ENCODE measurements around the gene SFMBT2. TPM values are rescaled to one million over a fixed set of nuclear protein-coding genes. Genes with fewer than 3 reads are reported as not detected.

The SFMBT2 gene
- total and polyA plus RNA-seq, 8 donors = 4.1 to 12.6 (median 5.2) TPM

GRCh38 chr10:7351894-7352293 lies 58.9 kb downstream of the SFMBT2 start:
- Histone ChIP-seq H3K4me3 (no peak overlapping the region), H3K36me3 (no peaks in the 10 kb centered on the region), H3K4me1 (no peaks in the 10 kb centered on the region), H3K9me3 (no peaks in the 10 kb centered on the region), H3K27me3 (no peaks in the 10 kb centered on the region), H3K27ac (no peak overlapping the region)
- no peak for ATAC-seq
- intact Hi-C loops (cut with DNase I) = no loop called here
- no peak for TF ChIP-seq CTCF (IDR thresholded peaks at IDR 0.05)
- no peak for DNase-seq

- Histone ChIP-seq H3K27ac (no peak overlapping the region), H3K4me3 (no peak overlapping the region), H3K9me3 (no peaks in the 10 kb centered on the region), H3K4me1 (no peaks in the 10 kb centered on the region), H3K27me3 (no peaks in the 10 kb centered on the region), H3K36me3 (no peaks in the 10 kb centered on the region)
- intact Hi-C loops (cut with DNase I) = no loop called here
- TF ChIP-seq CTCF (IDR thresholded peaks at IDR 0.05) = no peak
- no peak for ATAC-seq
- DNase-seq = no peak
Observed at GRCh38 chr10:7350541-7351195, 60.2 kb downstream of the SFMBT2 start.

GRCh38 chr10:7345717-7346116 lies 65.1 kb downstream of the SFMBT2 start:
- Histone ChIP-seq H3K27ac (no peak overlapping the region), H3K4me1 (no peaks in the 10 kb centered on the region), H3K36me3 (no peaks in the 10 kb centered on the region), H3K27me3 (no peaks in the 10 kb centered on the region), H3K4me3 (no peak overlapping the region), H3K9me3 (no peaks in the 10 kb centered on the region)
- intact Hi-C loops (cut with DNase I) = no loop called here
- DNase-seq = no peak
- no peak for ATAC-seq
- no peak for TF ChIP-seq CTCF (IDR thresholded peaks at IDR 0.05)

- no peak for TF ChIP-seq CTCF (IDR thresholded peaks at IDR 0.05)
- H3K36me3 ChIP-seq = no peaks in the 10 kb centered on the region
- no peaks in the 10 kb centered on the region for H3K4me1 ChIP-seq
- ATAC-seq (no peak), DNase-seq (no peak)
- intact Hi-C loops (cut with DNase I) = no loop called here
- no peaks in the 10 kb centered on the region for H3K9me3 ChIP-seq
- H3K27ac ChIP-seq = no peak overlapping the region
- H3K4me3 ChIP-seq = no peak overlapping the region
- H3K27me3 ChIP-seq = no peaks in the 10 kb centered on the region
Observed at GRCh38 chr10:7343040-7343439, 67.8 kb downstream of the SFMBT2 start.

- H3K4me1 ChIP-seq = peaks cover 0 to 5% of the 10 kb centered on the region in 2 donors
- H3K36me3 ChIP-seq = no peaks in the 10 kb centered on the region
- ATAC-seq = no peak
- no peak for TF ChIP-seq CTCF (IDR thresholded peaks at IDR 0.05)
- no peak overlapping the region for H3K4me3 ChIP-seq
- intact Hi-C loops (cut with DNase I) = no loop called here
- DNase-seq = no peak
- H3K9me3 ChIP-seq = no peaks in the 10 kb centered on the region
- H3K27me3 ChIP-seq = no peaks in the 10 kb centered on the region
- no peak overlapping the region for H3K27ac ChIP-seq
Observed at GRCh38 chr10:7340179-7340874, 70.5 kb downstream of the SFMBT2 start.

All from left lung (tissue), 10 donors.